Stimulated activated CD8-positive, alpha-beta memory T cell treated with anti-CD3 and anti-CD28 coated beads, Interleukin-12 subunit alpha, Interleukin-12 subunit beta, amount 100 ng/mL, for 24 hours (primary cell): Measurements from ENCODE around the gene TCL1A.
"Not testable (repeated sequence)": the region's sequence is repeated elsewhere in the genome, so short reads cannot be mapped to it uniquely, and the experiment has no call there.

Source experiments
- DNase-seq: peaks from one replicate; pipeline ENCODE4 v3.0.0-alpha.2; 2020; ENCODE audit errors: extremely low read depth

TCL1A gene, protein sequence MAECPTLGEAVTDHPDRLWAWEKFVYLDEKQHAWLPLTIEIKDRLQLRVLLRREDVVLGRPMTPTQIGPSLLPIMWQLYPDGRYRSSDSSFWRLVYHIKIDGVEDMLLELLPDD

DNA sequence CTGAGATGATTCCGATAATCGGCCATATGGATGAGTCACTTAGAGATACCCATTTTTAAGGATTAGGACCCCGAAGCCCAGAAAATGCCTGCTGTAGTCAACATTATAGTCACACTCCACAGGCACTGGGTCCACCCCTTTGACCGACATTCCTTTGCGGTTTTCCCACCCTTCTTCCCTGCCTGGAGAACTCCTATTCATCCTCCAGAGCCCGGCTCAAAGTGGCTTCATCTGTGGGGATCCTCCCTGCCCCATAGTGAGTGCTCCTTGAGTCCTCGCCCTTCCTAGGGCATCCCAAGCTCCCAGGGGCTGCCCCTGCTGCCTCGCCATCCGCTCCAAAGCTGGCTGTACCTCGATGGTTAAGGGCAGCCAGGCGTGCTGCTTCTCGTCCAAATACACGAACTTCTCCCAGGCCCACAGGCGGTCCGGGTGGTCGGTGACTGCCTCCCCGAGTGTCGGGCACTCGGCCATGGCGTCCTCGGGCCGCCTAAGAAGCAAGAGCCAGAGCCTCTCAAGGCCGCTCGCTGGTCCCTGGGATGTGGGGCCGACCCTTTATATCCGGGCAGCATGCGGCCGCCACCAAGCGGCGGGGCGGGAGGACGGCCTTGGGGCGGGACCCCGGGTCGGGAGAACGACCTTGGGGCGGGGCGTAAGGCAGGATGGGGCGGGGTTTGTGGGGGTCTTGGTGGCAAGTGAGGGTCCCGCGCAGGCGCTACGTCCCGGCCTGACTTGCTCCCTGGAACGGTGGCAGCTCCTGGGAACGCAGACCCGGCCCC is at the start of gene TCL1A:
Gene TCL1A (minus strand): TSS at position 530 of the 776 bp plus-strand sequence. CDS start 59 bp downstream, at position 471.
- DNase-seq: no peak

DNA sequence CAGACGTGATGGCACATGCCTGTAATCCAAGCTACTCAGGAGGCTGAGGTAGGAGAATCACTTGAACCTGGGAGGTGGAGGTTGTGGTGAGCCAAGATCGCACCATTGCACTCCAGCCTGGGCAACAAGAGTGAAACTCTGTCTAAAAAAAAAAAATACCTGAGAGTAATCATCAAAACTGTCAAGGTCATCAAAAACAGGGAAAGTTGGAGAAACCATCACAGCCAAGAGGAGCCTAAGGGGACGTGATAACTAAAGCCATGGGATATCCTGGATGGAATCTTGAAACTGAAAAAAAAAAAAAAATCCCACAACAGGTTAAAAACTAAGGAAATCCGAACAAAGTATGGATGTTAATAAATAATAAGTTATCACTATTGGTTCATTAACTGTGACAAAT is 49.1 kb upstream of the TCL1A start:
- not testable (repeated sequence) for DNase-seq

DNA sequence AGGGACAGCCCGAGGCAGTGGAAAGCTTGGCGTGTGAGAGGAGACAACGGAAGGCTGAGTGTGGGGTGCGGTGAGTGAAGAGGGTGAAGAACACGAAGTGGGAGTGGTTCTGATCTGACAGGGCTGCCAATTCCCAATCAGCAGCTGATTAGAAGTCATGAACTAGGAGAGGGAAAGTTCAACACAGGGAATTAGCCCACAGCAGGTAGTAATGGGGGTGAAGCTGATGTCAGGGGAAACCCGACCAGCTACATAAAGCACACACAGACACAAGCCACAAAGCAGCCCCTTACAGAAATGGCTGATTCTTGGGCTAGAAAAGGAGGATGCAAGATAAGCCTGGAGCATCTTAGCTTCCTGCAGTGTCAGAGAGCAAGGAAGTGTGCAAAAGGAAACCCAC is 47.5 kb upstream of the TCL1A start:
- no peak for DNase-seq

DNA sequence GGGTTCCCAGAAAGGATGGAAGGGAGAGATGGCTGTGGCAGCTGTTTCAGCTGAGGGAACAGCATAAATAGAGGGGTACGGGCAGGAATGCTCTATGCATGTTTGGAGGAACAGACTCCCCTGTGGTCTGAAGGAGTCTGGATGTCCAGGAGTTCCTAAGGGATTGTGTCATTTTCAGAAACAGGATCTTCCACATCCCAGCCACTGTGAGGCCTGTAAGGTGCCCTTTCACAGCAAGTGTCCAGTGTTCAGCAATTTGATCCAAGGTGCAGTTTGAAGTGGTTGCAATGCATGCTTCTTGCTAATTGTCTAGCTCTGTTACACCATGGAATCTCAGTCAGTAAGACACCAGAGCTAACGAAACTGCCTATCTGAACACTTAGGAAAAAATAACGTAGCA is 46.7 kb upstream of the TCL1A start:
- DNase-seq: no peak

DNA sequence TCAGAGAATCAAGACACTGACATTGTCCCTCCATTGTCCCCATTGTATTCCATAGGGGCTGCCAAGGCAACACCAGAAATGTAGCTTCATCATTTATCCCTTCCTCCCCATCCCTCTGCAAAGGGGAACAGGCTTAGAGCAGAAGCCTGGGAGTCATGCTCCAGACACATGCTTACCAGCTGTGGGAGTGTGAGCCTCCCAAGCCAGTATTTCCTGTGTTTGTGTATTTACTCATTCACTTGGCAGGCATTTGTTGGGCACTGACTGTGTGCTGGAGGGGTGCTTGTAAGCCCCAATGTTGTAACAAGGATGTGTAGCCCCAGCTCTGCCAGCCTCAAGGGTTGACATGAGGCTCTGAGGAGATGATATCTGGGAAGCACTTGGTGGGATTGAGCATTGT is 46.0 kb upstream of the TCL1A start:
- DNase-seq: no peak

DNA sequence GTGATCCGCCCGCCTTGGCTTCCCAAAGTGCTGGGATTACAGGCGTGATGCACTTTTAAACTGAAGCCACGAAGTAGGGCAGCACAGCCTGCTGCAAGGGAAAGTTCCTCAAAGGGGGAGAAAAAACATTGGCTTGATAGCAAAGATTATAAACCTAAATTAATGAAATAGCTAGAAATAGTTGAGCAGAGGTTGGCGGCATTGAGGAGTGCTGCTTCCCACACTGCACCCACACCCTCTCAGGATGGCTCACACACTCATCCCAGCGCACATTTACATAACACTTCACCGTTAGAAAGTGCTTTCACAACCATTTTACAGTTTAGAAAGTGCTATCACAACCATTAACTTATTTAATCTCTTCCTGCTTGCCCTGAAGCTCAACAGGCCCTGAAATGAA is 44.4 kb upstream of the TCL1A start:
- no peak for DNase-seq

DNA sequence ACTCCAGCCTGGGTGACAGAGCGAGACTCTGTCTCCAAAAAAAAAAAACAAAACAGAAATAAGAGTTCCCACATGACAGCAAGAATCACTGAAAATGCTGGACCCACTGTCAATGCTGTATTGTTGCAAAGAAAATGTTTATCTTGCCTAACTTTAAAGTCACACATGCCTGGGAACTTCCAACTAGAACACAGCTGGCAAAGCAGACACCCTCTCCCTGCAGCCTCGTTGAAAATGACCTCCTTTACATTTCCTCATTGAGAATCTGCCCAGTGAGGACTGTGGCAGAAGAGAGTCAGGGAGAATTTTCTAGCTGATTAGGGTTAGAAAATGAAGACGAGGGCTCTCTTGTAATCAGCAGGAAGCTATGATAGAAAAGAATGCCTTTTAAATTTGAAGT is 42.8 kb upstream of the TCL1A start:
- no peak for DNase-seq

DNA sequence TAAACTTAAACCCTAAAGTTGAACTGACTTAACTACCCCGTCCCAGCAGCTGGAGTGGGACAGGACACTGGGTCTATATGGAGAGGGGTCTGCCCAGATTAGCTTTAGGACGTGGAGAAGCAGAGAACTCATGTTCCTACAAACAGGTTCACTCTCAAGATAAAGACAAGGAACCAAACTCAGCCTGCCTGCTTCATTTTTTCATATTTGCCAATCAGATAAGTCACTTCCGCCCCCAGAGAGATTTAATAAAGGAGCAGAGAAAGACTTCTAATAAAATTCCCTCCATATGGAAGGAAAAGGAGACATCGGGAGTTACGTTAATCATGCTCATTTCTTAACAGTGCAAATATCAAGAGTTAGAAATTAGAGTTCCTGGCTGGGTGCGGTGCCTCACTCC is 42.2 kb upstream of the TCL1A start:
- DNase-seq: no peak

DNA sequence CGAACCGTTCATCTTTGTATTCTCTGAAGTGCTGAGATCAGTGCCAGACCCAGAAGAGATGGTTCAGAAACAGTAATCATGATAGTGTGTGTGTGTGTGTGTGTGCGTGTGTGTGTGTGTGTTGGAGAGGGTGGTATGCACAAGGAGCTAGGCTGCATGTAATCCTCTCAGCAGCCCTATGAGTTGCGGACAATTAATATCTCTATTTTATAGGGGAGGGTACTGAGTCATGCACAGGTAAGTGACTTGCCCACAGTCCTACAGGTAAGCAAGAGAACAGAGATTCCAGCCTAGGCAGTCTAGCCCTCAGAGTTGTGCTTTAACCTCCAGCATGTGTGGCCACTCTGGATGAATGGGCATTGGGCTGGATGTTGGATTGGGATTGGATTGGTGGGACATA is 27.9 kb upstream of the TCL1A start:
- no peak for DNase-seq

DNA sequence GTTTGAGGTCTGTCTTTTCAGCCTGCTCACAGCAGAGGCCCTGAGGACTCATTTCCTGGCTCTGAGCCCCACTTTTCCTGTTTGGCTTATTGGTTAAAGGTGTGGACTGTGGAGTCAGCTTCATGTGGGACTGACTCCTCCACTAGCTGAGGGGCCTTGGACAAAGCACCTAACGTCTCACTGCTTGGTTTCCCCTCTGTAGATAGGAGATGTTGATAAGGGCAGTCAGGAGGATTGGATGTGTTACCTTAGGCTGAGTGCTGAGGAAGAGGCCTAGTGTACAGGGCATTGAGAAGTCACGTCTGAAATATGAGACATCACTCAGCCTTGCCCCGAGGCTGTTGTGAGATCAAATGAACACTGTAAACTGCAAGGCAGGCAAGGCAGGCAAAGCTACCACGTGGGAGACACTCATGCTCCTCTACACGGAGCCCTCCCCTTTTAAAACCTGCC is 27.1 kb upstream of the TCL1A start:
- no peak for DNase-seq

DNA sequence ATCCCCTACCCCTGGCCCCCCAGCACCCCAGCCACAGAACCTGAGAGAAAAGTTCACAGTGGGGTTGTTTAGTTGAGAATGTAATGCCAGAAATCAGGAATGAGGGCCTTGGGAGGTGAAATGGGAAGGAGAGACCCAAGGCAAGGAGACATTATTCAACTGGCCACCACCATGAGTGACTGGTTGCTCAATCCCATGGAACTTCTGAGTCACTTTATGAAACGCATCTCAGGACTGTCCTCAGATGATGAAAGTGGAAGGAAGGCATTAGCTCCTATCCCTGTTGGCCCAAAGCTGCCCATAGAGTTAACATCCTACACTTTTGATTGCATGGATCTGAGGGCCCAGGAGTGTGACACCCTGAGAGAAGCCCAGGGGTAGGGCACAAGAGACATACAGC is 25.4 kb upstream of the TCL1A start:
- DNase-seq: no peak

DNA sequence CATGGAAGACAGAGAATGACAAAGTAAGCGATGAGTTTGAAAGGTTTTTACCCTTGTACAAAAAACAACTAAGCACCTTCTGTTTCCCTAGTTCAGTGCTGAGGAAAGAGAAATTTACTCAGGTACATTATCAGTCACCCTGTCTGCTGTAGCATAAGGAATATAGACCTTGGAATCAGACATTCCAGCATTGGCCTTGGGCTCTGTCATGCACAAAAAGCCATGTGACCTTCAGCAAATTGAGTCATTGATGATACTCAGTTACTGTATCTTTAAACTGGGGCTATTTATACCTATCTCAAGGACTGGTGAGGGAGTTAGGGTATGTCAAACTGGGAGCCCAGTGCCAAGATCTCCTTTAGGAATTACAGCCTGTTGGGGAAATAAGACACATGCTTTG is 19.3 kb upstream of the TCL1A start:
- DNase-seq: no peak

DNA sequence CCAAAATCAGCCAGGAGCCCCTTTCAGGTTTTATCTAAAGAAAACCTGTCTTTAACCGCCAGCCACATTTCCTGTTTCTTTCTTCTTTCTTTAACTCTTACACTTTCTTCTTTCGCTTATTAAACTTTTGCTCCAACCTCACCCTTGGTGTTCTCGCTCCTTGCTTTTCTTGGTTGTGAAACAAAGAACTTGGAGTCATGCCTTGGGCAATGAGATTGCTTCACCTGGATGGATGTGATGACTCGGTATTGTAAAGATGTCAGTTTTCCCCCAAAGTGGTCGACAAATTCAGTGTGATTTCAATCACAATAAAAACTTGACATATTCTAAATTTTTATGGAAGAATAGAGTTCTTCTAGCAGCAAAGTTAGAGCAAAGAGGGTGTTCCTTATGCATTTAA is 16.2 kb upstream of the TCL1A start:
- no peak for DNase-seq

DNA sequence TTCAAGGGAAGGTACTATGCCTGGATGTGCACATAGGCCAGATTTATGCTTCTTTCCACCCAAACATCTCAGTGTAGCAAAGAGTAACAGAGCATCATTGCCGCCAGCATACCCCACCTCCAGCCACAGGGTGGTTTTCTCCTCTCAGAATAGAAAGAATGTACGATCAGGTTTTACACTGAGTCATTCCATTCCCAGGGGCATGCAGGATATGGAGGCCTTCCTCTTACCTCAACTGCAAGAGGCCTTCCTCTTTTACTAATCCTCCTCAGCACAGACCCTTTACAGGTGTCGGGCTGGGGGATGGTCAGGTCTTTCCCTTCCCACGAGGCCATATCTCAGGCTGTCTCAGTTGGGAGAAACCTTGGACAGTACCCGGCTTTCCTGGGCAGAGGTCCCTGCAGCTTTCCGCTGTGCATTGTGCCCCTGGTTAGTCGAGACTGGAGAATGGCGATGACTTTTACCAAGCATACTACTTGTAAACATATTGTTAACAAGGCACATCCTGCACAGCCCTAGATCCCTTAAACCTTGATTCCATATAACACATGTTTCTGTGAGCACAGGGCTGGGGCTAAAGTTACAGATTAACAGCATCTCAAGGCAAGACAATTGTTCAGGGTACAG is 15.6 kb upstream of the TCL1A start:
- DNase-seq: not testable (repeated sequence)

DNA sequence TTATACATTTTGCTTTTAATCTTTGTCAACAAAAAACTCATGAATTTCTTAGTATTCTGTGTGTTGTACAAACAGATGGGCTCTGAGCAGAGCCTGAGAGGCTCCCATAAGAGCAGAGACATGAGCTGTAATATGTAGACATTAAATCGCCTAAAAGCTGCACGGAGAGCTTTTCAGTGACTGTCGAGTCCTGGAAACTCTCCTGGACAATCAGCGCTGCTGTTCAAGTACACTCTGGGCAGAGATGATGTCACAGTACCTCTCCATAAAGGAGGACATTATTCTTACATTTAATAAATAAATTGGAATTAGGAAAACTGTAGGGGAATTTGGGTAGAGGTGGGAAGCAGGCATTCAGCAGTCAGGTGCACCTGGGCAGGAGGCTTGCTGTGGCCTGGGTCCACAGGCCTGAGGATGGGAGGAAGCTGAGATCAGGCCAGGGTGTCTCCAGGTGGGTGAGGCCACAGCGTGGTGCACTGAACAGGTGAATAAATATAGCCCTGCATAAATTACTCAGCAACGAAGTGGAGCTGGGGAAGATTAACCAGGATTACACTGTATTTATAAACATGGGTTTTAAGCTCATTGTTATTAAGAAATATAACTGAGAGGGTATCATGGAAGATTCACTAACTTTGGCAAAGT is 13.3 kb upstream of the TCL1A start:
- no peak for DNase-seq

DNA sequence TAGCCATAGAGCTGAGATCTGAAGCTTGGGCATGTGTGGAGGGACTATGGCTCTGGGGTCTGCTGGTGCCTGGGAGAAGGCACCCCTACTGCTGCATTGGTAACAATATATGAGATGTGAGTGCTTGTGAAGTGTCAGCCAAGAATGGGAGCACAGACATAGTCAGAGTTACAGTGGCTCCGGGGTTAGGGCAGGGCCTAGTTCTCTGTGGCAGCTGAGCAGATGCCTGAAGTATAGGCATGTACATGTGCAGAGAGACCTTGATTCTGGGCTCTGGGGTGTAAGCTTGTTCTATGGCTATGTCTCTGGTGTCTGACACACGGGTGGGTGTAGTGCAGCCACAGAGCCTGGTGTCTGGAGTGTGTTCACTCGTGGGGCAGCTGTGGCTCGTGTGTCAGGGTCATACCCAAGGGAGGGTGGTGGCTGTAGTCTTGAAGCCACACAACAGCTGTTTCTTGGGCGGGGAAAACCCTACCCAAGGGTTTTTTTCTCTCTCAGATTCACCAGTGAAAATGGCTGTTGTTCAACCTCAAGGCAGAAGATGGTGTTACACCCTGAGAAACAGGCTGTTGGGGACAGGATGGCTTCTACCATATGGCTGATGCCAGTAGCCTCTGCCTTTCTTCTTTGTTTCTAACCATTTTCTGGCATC is 11.9 kb upstream of the TCL1A start:
- no peak for DNase-seq

DNA sequence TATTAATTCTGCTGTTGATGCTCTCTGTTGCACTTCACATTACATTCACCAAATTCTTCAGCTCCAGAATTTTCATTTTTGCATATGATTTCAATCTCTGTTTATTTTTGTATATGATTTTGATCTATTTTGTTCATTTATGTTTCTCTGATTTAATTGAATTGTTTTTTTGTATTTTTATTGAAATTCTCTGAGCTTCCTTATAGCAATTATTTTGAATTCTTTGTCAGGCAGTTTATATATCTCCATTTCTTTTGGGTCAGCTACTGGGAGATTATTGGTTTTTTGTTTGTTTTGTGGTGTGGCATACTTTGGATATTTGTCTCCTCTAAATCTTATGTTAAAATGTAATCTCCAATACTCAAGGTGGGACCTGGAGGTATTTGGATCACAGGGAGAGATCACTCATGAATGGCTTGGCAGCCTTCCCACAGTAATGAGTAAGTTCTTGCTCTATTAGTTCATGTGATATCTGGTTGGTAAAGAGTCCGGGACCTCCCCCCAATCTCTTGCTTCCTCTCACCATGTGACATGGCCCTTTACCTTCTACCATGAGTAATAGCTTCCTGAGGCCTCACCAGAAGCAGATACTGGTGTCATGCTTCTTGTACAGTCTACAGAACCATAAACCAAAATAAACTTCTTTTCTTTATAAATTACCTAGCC is 8.7 kb upstream of the TCL1A start:
- DNase-seq: no peak

DNA sequence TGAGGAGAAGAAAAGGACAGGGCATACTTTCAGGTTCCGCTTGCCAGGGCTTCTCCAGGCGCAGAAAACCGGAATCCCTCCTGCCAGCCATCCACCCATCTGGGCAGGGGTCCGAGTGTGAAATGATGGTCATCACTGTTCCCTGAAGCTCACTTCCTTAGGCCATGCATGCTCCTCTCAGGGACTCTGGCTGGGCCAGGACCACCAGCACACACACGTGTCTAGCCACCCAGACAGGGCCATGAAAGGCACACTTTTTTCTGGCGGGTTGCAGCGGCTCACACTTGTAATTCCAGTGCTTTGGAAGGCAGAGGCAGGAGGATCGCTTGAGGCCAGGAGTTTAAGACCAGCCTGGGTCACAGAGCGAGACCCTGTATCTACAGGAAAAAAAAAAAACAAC is 1.5 kb downstream of the TCL1A start:
- no peak for DNase-seq

DNA sequence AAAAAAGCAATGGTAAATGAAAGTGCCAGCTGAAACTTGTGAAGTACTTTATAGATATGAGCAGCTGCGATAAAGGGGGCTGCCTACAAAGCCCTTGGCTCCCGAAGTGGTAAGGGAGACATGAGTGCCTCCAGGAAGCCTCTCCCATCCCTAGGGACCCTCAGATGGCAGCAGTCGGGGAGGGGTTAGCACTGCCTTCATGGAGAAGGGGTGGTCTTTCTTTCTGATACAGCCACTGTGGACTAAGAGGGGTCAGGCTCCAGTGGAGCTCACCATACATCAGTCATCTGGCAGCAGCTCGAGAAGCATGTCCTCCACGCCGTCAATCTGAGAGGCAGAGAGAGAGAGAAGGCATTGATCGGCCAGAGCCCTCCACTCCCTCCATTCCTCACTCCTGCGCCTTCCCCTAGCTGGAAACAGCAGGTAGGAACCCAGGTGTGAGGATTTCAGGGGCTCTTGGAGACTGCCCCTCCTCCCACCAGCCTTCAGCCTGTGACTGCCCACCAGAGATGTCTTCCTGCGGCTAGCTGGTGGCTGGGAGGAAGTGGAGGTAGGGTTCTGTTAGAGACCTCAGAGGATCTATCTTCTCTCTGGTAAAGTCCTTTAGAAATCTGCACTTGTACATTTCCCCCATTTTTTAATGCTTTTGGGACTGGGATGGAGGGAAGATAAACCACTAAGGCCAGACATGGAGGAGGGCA is 2.3 kb downstream of the TCL1A start:
- DNase-seq: no peak

DNA sequence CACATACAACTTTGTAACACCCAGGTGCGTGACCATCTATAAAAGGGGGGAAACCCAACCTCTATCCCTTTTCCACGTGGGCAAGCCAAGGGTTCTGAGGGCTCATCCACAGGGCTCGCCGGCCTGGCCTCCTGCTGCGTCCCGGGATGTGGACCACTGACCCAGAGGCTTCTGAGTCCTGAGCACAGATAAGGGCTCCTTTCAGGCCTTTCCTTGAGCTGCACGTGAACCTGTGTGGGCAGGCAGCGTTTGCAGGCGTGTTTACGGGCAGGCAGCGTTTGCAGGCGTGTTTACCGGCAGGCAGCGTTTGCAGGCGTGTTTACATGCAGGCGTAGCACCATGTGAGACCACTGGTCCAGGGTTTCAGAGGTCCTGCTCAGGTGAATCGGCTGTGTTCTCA is 3.8 kb downstream of the TCL1A start:
- no peak for DNase-seq

DNA sequence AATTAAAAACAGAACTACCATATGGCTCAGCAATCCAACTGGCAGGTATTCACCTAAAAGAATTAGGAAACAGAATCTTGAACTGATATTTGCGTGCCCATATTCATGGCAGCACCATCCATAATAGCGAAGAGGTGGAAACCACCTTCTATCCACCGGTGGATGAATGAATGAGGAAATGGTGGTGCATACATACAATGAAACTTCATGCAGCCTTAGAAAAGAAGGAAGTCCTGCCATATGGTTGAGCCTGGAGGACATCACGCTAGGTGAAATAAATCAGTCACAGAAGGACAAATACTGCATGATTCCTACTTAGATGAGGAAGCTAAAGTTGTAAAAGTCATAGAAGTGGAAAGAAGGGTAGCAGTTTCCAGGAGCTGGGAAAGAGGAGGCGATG is 6.6 kb downstream of the TCL1A start:
- no peak for DNase-seq
